Activated gamma-delta T cell treated with Interleukin-2 at 50 U/mL for 16 hours (primary cell): Measurements from ENCODE around the gene ZMYM2.

Experiments
- DNase-seq: peaks from one replicate; pipeline ENCODE4 v3.0.0-alpha.2; 2020

ZMYM2 gene

DNA sequence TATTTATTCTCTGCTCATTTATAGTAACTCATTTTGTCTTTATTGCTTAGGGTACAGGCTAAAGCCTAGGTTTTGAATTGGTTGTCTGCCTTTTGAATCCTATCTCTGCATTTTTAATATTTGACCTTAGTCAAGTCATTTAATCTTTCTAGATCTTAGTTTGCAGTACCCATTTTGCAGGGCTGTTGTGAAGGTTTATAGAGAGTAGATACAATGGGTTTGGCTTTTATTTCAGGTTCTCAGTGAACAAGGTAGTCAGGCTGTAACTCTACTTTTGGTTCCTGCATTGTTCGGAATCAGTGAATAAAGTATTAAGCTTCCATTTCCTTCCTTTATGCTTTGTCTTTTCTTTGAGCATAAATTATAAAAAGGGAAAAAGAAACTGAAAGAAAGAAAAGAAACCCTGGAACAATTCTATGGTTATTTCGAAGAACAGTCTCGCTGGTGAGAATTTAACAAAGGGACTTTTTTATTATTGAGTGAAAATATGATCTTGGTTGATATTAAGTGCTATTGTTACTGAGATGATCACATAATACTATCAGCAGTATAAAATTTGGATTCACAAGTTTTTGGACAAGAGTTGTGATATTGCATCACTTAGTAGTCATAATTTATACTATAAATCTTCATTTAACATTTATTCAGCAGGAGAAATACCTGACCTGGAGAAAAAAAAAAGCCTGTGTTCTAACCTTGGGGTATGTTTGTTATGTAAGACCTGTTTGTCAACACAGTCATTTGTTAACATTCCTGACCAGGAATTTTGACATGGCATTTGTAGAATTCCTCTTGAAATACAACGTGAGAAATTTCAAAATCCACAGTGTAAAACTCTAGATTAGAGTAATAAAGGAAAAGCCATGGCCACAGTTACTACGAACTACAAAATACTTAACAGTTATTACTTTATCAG is 91.3 kb downstream of the ZMYM2 start:
- no peak for DNase-seq

DNA sequence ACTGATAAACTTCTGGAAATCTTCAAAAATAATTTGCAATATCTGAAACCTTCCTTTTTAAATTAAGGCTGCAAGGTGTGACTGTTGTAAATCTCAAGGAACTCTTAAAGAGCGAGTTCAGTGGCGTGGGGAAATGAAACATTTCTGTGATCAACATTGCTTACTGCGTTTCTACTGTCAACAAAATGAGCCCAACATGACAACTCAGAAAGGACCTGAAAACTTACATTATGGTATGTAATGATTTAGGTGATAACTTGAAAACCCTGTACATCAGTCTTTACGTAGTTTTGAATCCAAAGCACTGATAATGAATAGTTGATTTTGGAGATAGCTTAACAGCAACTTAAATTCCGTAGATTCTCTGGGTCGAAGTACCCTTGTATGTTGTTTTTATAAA is 92.8 kb downstream of the ZMYM2 start:
- DNase-seq: no peak

DNA sequence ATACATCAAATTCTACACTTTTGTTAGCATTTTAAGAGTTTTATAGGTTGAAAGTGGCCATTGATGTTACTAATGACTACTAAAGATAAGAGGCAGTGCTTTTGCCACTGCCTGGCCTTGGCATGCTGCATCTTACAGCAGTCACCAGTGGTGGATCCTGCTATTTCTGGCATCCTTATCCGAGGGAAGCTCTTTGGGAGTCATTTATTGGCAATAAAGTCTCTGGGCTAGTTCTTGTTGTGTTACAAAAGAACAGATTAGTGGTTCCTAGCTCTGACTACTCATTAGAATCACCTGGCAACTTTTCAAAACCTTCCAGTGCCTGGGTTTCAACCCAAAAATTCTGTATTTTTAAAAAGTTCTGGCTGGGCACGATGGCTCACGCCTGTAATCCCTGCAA is 94.5 kb downstream of the ZMYM2 start:
- no peak for DNase-seq

DNA sequence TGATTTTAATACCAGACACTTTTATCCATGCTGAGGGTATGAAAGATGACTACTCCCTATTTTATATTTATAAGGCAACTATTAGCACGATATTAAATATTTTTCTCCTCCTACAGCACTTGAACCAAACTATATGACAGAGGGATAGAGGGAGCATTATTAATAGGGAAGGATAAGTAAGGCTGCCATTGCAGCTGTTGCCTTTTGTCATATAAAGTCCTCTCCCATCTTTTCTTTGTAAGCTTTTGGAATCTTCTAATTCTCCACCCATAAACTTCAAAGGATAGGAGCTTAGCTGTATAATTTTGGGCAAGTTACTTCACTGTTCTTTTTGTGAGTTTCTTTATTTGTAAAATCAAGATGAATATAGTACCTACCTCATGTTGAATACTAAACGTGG is 95.4 kb downstream of the ZMYM2 start:
- no peak for DNase-seq

DNA sequence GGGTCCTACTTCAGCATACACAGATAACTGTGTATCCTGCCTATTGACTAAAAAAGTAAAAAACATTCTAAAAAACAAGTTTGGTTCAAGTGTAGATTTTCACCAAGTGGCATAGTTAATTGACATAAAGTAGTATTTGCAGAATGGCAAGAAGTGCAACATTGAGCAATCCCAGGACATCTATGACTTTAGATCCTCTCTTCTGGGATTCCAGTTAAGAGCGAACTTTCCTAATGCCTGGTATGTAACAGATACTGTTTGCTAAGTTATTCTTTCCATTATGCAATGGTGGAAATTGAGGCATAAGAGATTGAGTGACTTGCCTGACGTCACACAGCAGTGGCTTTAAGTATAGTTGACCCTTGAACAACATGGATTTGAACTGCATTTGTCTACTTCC is 96.1 kb downstream of the ZMYM2 start:
- no peak for DNase-seq

DNA sequence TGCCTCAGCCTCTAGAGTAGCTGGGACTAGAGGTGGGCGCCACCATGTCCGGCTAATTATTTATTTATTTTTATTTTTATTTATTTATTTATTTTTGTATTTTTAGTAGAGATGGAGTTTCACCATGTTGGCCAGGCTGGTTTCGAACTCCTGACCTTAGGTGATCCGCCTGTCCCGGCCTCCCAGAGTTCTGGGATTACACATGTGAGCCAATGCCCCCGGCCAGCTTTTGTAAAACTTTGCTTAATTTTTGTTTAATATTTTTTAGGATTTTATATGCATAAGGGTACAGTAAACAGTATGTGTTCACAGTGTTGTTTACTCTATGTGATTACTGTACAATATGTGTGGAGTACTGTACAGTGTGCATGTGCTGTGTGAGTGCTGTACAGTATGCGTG is 98.7 kb downstream of the ZMYM2 start:
- DNase-seq: no peak

DNA sequence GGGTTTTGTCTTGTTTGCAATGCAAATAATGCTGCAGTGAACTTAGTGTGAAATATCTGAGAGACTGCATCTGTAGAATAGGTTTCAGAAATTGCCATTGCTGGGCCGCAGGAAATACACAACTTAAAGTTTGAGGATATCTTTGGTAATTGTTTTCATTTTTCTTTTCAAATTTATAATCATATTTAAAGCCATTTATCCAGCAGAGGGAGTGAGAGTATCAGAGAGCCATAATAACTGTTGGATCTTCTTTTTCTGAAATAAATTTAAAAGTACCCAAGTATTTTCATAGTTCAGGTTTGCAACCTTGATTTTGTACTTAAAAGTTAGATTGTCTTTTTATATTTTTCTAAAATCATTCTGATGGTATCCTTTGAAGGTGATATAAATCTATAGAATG is 99.4 kb downstream of the ZMYM2 start:
- DNase-seq: no peak

DNA sequence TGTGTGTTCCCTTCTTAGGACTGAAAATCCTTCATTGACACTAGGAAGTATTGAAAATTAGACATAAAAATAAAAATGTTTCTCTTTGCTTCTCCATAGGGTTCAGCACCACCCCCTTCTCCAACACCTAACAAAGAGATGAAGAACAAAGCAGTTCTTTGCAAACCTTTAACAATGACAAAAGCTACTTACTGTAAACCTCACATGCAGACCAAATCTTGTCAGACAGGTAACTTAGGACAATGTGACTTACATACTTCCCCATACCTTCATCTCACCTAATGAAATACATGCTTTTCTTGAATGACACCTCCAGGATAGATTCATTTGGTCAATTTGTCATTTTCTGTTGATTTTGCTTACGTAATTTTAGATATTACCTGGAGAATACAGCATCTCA is 99.9 kb downstream of the ZMYM2 start:
- no peak for DNase-seq

DNA sequence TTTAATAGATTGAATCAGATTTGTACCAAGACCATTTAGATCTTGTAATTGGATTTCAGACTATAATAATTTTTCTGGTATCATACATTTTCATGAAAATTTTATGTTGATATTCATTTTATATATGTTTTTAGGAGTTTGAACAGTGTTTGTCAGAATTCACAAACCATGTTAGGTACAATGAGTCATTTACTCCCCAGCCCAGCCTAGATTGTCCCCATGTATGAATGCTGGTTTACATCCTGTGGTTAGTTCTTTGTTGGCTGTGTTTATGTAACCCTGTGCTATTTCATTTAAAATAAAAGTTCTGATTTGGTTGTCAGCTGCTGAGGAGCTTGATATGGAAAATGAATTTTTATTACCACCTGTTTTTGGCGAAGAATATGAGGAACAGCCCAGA is 105.6 kb downstream of the ZMYM2 start:
- DNase-seq: no peak

DNA sequence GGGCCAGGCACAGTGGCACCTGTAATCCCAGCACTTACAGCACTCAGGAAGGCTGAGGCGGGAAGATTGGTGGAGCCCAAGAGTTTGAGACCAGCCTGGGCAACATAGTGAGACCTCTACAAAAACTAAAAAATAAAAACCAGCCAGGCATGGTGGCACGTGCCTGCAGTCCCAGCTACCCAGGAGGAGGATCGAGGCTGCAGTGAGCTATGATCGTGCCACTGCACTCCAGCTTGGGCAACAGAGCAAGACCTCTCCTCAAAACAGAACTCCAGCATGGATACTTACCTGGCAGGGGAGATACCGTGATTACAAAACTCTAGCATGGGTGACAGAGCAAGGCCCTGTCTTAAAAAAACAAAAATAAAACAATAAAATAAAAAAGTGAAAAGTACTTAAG is 107.0 kb downstream of the ZMYM2 start:
- DNase-seq: no peak

DNA sequence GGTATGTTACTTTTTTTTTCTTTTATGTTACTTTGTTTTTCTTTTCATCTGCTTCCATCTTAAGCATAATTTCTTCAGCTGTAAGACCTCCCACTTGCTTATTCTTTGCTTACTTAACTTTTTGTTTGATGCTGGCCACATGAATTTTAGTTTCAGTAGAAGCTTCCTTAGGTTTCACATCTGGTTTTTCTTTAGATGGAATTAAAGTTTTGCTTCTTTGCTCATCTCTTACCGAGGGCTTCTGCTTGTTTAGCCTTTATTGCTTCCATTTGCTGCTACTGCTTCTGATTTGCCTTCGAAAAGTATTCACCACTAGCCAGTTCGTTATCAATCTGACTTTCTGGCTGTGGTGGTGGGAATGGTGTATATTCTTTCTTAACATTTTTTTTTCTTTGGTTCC is 111.4 kb downstream of the ZMYM2 start:
- DNase-seq: no peak

DNA sequence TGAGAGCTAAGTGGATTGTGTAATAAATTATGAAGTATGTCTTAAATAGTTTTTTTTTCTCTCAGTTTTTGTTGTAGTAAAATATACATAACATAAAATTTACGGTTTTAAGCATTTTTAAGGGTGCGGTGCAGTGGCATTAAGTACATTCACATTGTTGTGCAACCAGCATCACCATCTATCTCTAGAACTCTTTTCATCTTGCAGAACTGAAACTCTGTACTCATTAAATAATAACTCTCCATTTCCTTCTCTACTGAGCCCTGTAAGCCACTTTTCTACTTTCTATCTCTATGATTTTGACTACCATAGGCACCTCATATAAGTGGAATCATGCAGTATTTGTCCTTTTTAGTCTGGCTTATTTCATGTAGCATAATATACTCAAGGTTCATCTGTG is 115.2 kb downstream of the ZMYM2 start:
- DNase-seq: no peak

DNA sequence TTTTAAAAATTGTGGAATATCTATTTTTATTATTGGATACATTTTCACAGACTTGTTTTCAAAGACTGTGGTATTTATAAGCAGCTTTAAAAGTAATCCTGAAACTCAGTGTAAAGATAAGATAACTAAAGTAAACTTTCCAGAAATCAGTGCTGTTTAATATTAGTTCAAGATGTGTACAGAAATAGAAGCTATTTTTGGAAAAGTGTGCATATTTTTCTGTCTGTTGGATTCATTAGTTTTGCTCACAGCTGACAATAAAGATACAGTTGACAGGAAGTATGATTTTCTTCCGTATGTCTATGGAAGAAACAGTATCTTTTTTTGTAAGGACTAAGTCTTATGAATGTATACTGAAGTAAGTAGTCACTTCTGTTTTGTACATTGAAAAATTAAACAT is 116.4 kb downstream of the ZMYM2 start:
- no peak for DNase-seq

DNA sequence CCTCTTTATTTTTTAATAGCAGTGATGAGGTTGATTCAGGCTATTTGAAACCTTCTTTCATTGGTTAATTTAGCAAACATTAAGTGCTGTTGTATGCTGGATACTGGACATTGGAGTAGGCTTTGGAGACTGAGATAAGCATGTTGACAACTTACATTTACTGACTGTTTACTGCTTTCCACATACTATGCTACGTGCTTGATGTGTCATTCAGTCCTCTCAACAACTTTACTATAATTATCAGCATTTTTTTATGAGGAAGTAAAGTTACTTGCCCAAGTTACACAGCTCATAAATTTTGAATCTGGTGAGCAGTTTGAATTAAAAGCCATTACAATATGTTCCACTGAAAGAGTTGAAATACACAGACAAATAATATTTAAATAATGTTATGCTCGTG is 118.6 kb downstream of the ZMYM2 start:
- DNase-seq: no peak

DNA sequence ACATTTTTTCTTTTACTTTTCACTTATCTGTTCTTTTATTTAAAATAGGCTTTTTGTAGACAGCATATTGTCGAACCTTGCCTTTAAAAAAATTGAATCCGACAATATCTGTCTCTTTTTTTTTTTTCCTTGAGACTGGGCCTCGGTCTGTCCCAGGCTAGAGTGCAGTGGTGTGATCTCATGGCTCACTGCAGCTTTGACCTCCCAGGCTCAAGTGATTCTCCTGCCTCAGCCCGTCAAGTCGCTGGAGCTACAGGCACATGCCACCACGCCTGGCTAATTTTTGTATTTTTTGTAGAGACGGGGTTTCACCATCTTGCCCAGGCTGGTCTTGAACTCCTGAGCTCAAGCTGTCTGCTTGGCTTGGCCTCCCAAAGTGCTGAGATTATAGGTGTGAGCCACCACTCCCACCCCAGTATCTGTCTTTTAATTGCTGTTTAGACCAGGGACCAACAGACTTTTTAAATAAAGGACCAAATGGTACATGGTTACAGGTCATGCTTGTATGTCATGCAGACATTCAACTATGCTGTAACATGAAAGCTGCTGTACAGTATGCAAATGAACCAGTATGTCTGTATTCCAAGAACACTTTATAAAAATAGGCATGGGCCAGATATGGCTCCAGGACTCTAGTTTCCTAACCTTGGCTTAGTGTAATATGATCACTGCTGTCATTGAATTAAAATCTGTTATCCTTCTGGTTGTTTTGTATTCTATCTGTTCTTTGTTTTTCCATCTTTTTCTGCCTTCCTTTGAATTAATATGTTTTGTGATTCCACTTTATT is 122.0 kb downstream of the ZMYM2 start:
- DNase-seq: no peak

DNA sequence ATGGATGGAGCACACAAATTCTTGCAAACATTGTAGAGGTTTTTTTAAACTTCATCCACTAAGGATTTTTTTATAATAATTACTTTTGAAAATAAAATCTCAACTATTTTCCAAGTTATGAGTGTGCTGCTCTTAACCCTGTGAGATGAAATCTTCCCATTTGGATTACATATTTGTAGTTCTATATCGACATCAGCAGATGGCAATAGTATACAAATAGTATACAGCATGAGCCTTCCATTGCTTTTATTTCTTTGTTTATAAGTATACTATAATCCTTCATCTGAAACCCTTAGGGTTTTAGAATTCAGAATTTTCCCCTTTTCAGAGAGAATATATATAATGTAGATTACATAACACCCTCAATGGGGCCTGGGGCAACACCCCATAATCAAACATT is 131.8 kb downstream of the ZMYM2 start:
- no peak for DNase-seq

DNA sequence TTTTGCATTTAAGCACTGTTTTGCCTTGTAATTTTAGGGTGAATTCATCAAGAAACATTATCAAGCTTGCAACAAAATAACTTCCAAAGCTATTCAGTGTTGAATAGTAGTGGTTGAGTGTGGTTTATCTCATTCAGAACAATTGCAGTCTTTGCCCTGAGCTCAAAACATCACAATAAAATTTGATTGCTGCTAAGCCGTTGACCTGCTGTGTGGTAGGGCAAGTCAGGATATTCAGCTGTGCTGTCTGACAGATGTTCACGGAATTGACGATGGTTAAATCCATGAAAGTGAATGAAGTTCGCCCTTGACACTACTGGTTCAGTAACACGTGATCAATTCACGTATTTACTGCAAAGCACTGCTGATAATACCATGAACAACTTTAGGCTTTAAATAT is 135.4 kb downstream of the ZMYM2 start:
- DNase-seq: no peak

DNA sequence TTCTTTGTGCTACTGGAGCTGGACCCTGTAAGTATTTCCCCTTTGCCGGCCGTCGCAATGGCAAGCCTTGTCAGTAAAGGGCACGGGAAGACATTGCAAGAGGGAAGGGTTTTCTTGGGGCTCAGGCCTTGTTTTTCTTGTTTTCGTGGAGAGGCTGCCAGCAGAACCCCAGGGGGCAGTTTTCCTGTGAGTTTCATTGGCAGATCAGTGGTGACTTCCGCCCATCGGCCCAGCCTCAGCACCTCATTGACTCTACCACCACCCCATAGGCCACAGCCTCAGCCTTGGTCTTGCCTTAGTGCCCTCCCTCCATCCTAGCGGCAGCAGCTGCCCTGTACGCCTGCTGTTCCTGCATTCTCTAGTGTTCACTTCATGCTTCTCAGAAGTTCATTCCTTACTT is 140.8 kb downstream of the ZMYM2 start:
- no peak for DNase-seq

DNA sequence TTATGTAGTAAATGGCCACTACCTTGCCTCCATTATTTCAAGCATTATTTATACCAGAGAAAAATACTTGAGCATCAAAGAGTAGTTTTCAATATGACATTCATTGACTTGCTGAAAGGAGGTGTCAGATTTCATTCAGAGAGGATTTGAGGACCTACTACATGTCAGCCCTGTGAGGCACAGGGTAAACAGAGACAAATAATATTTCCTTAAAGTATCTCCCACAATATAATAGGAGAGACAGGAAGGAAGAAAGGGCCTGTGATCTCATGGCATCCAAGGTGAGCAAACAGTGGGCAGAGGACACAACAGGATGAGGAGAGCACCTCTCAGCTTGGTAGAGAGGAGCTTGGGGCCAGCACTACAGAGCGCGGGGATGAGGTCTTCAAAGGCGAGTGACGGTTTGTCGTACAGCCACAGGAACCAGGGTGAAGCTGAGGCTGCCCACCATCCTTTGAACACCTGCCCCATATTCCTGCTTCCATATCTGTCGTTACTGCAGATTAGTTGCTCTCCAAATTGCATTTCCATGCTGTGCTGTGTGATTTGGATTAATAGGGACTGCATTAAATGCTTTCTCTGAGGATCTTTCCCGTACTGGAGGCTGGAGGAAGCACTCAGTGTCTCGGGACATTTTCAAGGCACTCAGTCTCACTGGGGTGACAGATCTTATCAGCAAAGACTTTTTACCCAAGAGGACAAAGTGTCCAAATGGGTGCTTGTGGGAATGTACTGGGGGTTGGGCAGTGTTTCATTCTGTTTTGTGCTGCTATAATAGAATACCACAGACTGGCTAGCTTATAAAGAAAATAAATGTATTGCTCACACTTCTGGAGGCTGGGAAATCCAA is 143.2 kb downstream of the ZMYM2 start:
- DNase-seq: no peak

DNA sequence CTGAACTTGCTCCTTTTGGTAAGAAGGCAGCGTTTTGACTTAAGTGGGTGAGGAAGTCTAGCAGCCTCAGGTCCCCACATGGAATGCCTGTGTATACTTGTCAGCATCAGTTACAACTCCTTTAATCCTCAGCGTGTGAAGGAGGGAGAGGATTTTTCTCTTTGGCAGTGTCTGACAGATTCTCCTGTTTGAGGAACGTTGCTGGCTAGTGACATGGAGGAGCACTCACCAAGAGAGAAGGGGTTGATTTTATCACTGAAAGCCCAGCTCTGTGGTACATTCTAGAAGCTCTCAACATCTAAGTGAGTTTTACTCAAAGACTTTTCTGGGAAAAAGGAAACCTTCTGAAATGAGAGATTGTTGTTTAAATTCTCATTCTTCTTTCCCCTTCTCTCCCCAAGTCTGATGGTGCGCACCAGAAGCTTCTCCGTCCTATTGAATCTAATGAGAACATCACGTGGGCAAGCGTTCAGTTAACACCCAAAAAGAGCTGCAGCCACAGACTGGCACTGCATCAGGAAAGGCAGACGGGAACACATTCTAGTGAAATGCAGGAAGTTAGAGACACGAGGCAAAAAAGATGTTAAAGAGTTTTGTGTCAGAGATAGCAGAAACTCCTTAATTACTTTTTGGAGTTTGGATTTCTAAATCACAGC is 144.1 kb downstream of the ZMYM2 start:
- DNase-seq: no peak

DNA sequence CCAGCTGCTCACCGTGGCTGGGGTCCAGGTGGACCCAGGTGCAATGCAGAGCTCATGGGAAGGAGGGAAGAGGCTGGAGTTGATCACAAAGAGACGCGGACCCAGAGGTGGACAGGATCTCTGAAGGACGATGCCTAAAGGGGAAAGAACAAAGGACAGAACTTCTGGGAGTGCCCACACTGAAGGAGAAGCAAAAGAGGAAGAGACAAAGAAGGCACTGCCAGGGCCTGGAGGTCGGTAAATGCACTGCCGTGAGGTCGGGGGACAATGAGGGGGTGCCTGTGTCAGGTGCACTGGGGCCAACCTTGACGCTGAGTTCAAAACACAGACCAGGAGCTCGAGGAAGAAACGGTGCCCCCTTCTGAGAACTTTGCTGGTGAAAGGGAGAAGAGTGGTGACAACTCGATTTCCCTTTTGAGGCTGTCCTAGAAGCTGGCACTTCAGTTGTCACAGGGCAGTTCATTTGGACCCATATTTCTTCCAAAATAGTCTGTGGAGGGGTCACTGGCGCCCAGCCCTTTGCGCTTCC is 146.7 kb downstream of the ZMYM2 start:
- DNase-seq: no peak

DNA sequence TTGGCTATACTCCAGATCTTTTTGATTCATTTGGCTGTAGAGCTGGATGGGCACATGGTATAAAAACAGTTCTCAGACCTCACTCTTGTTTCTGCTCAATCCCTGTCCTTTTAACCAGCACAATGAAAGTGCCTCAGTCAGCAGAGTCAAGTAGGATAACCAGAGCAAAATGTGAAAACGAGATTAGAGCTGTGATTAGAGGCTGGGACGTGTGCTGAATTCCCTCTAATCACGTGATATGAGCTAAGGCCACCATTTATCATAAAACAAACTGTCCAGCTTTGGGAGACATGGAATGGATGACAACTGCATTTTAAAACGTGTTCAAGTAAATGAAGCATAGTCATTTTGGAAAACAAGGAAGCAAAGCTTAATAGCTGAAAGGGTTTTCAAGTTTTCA is 148.2 kb downstream of the ZMYM2 start:
- DNase-seq: no peak

DNA sequence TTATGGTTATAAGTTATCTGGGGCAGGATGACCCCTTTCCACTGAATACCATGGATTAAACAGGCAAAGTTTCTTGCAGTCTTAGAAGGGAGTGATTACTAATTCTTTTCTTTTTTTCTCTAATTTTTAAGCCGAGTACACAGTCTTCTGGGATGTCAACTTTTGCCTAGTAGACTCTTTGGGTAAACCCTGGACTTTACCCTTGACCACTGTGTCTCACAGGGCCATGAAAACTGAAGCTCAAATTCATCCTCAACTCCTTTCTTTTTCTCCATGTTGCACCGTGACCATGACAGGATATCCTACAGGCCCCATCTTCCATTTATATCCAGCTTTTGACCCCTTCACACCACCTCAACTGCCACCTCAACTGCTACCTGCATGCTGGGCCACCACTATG is 150.5 kb downstream of the ZMYM2 start:
- no peak for DNase-seq
